HG02938 (cell line): ENCODE data around the gene RBM47.
A peak's percentile ranks its signal among the peaks of the same experiment; 100 is the strongest.

ENCODE experiments used
- ATAC-seq: cut with Tn5 transposase; IDR thresholded peaks from one replicate; pipeline ENCODE4 v1.9.1; 2021; ENCODE audit warnings: mild to moderate bottlenecking, moderate library complexity; ENCODE audit not compliant: unreplicated experiment

RBM47 gene

GRCh38 chr4:40502934-40503333 lies 126.7 kb downstream of the RBM47 start:
- ATAC-seq, result peak; percentile 61

GRCh38 chr4:40502220-40502619 lies 127.4 kb downstream of the RBM47 start:
- ATAC-seq, result no peak

DNA sequence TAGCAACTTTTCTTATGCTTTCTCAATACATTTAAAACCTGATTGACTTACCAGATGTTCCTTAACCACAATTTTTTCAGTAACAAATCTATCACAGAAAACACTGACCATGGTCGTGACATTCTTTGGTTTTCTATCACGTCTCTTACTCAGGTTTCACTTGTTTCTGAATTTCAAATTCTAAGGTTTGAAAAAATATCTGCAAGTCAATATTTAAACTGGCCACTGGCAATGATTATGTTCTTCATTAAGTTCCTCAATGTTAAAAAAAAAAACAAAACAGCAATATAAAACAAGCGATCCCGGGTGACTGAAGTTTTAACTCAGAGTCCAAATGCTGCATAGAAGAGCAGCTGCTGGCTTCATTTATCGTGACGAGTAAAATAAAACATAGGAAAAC lies 128.9 kb downstream of the RBM47 start:
- no peak for ATAC-seq

- no peak for ATAC-seq
Observed at GRCh38 chr4:40493160-40493559, 136.5 kb downstream of the RBM47 start.

DNA sequence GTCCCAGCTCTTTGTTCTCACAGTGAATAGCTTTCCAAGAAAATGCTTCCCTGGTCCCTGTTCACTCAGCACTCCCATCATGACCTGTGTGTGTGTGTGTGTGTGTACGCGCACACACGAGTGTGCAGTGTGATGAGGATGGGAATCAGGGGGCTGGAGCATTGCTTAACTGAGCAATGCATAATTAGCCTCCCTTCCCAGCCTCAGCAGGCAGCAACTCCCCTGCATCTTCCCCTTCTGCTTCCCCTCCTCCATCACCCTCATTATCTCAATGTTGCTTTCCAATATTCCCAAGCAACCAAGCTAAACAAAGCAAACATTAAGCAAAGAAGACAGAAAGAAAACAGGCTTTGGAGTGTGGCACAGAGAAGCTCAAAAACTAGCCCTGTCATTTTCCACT lies 137.0 kb downstream of the RBM47 start:
- ATAC-seq, result no peak

GRCh38 chr4:40490481-40490880 lies 139.2 kb downstream of the RBM47 start:
- no peak for ATAC-seq

GRCh38 chr4:40489961-40490360 lies 139.7 kb downstream of the RBM47 start:
- no peak for ATAC-seq

DNA sequence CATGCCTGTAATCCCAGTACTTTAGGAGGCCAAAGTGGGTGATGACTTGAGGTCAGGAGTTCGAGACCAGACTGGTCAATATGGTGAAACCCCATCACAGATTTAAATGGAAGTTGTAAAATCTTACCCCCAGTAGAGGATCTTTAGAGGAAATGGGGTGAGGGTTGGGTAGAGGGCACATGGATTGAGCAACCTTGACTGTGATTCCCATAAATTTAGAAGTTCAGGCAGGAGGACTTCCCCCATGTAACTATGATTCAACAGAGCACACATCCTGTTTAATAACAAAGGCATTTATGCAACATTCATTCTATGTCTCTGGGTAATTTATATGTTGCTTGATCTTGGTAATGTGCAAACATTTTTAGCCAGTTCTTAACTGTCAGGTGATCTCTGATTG lies 143.1 kb downstream of the RBM47 start:
- no peak for ATAC-seq

DNA sequence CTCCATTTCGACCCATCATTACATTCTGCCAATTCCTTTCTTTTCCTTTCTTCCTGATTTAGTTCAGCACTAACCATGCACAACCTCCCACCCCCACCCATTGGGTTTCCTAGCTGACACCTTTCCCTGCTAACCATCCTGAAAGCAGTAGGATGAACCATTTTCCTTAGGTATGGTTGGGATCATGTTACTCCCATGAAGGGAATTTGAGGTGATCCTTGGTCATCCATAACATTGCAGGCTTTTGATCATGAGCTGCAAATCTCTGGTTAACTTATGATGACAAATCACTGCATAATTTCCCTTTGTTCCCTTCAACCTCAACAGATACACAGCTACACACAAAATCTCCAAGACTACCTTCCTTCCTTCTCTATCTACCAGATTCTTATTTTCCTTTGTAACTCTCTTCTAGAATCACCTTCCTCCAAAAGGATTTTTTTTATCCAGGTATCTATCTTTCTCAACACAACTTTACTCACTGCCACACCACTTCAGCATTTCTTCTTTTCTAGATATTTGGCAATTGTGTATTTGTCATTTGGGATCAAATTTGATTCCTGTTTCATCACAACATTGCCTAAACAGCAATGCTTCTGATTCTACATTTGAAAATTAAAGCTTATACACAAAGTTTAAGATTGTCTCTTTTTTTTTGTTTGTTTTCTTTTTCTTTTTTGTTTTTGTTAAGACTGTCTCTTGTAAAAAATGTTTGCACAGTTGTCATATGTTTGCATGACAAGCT lies 145.1 kb downstream of the RBM47 start:
- ATAC-seq, result no peak

DNA sequence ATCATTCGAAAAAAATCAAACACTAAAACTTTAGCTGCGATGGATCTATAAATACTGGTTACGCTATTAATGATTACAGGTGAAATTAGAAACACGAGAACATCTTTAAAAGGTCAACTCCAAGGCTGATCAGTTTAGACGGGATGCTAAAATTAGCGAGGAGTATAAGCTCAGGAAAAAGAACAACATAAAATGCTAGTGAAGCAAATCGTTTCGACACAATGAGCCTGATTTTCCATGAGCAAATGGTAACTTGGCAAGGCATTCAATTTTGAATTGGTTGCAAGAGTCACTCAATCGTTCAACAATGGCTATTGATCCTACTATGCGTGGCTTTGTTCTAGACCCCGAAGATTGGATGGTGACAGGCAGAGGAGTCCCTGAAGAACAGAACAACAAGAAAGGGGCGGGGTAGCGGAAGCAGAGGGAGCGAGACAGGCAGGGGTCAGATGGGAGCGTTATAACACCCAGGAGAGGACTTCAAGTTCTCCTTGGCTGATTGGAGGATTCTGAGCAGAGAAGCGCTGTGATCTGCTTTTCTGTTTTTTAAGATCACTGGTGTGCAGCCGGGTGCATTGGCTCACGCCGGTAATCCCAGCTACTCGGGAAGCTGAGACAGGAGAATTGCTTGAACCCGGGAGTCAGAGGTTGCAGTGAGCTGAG lies 146.5 kb downstream of the RBM47 start:
- no peak for ATAC-seq

DNA sequence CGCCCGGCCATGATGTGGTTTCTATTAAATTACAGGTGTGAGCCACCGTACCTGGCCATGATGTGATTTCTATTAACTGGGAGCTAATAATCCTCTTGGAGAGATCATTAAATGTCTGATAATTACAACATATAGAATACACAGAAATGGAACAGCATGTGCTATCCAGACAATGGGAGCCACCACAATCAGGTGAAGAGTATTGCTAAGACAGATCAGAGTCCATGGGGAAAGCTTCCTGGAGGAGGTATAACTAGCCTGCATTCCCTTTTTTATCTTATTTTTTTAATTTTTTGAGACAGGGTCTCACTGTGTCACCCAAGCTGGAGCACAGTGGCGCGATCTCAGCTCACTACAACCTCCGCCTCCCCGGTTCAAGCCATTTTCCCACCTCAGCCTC lies 147.7 kb downstream of the RBM47 start:
- no peak for ATAC-seq

DNA sequence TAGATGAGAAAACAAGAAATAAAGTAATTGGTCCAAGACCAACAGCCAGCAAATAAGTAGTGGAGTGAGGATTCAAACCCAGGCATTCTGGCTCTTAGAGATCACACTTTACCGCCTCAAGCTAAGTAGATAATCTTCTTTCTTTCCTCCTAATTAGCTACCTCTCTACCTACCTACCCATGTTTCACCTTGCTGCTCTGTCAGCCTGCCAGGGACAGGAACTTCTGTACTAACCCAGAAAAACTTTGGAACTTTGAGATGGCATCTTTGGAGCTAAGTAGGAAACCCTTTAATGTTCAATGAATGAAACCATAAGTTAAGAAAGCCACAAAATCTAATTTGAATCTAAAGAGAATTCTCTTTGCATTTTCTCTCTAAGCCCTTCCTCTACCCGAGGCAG lies 149.4 kb downstream of the RBM47 start:
- no peak for ATAC-seq

- ATAC-seq, result no peak
Observed at GRCh38 chr4:40479378-40479777, 150.3 kb downstream of the RBM47 start.

DNA sequence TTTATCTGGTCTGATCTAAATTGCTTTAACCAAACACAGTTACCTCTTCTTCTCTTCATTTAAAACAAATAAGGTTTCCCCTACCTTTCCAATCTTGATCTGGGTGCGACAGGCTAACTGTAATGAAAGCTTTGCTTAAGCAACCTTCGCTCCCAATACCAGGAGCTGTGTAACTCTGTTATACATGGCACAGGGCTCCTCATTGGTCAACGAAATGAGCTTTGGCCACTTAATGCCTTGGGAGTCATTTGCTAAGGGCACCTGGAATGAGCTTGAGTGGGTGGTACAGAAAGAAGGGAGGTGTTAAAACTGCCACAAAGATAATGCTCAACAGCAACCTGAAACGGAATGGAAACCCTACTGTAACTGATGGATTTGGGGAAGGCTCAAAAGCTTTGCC lies 154.1 kb downstream of the RBM47 start:
- ATAC-seq, result no peak

- ATAC-seq, result peak; percentile 82
Observed at GRCh38 chr4:40473578-40474388, 155.9 kb downstream of the RBM47 start.

DNA sequence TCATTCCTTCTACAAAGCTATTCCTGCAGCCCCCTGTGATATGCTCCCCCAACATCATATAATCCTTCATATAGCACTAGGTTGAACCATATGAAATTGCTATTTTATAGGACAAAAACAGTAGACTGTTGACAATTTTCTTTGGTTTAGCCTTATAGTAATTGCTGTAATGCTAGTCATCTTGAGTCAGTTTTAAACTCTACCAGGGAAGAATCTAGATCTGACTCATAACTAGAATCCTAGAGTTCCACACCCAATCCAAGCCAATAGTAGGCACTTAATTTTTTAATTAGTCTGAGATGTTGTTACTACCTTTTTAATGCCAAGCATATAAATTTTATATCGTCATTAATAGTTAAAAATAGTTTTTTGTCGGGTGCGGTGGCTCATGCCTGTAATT lies 157.7 kb downstream of the RBM47 start:
- ATAC-seq, result no peak

- ATAC-seq, result no peak
Observed at GRCh38 chr4:40466789-40467188, 162.9 kb downstream of the RBM47 start.

DNA sequence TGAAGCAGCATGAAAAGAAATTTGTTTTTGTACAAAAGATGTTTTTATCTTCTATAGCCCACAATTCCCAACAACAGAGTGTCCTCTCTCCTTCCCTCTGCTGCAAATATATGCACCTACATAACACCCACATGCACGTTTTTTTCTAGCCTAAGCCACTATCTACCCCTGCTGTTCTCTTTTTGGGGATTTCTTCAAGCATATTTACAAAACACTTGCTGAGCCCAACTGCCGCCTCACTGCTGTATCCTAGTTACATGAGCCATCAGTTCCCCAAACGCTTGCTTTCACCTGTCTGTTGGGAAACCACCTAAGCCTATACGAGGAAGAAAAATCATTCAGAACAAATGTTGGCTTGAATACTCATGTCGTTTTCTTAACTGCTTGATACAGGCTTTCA lies 167.3 kb downstream of the RBM47 start:
- peak; percentile 69 for ATAC-seq

- no peak for ATAC-seq
Observed at GRCh38 chr4:40461879-40462278, 167.8 kb downstream of the RBM47 start.

- no peak for ATAC-seq
Observed at GRCh38 chr4:40461062-40461461, 168.6 kb downstream of the RBM47 start.

GRCh38 chr4:40458683-40459082 lies 171.0 kb downstream of the RBM47 start:
- no peak for ATAC-seq

DNA sequence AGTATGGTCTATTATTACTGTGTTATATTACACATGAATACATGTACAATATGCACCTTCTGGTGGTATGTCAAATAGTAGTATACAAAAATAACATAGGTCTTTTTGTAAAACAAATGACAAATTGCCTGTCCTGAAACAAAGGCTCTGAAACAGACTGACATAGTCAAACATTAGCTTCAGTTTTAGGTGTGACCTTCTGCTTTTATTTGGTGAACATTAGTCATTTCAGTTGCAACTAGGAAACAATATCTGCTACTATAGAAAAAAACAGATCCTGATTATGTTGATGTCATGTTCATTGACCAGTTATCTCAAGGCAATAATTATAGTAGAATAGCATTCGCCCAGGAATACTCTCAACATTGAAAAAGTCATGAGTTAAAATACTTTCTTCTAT lies 171.6 kb downstream of the RBM47 start:
- ATAC-seq, result no peak
